GM12878 (cell line): Measurements from ENCODE around the gene AGAP2. TPM values are rescaled to one million over a fixed set of nuclear protein-coding genes. Genes with fewer than 3 reads are reported as not detected.

ENCODE experiments used
- ASH2L ChIP-seq: fragments of 300-600, 200-600 bp; sonication (generic); IDR thresholded peaks from 2 replicates; pipeline ENCODE4 v1.6.1; 2017; ENCODE audit warnings: low read depth, mild to moderate bottlenecking, borderline replicate concordance
- CBX5 ChIP-seq: sonication (generic); IDR thresholded peaks from 2 replicates; pipeline ENCODE4 v1.6.1; 2016; ENCODE audit warnings: low read depth, moderate library complexity, mild to moderate bottlenecking, inconsistent platforms
- CEBPB ChIP-seq, 2 experiments: fragments of 150-350 bp in 1 of 2; IDR thresholded peaks; 2 replicates each; pipeline ENCODE4 v1.6.1; 2012 to 2014; ENCODE audit warnings: low read depth in 2 of 2, low read length in 2 of 2, borderline replicate concordance in 1 of 2, inconsistent platforms in 1 of 2
- GATAD2B ChIP-seq: fragments of 450-650 bp; conservative IDR thresholded peaks from 2 replicates; pipeline ENCODE4 v1.6.1; 2017; ENCODE audit warnings: low read depth, mild to moderate bottlenecking, moderate library complexity
- IKZF1 ChIP-seq: fragments of 450-650 bp; conservative IDR thresholded peaks from 2 replicates; pipeline ENCODE4 v1.6.1; 2017; ENCODE audit warnings: antibody characterized with exemption, mild to moderate bottlenecking
- KLF5 ChIP-seq: fragments of 450-650 bp; IDR thresholded peaks from 2 replicates; pipeline ENCODE4 v1.6.1; 2014; ENCODE audit warnings: mild to moderate bottlenecking; ENCODE audit not compliant: partially characterized antibody
- POLR2AphosphoS5 ChIP-seq: IDR thresholded peaks from 2 replicates; pipeline ENCODE4 v1.6.1; 2011; ENCODE audit warnings: mild to moderate bottlenecking, low read length, inconsistent platforms
- SIN3A ChIP-seq: IDR thresholded peaks from 2 replicates; pipeline ENCODE4 v1.6.1; 2012; ENCODE audit warnings: low read depth, low read length, improper control_type of control experiment
- SIX5 ChIP-seq: IDR thresholded peaks from 2 replicates; pipeline ENCODE4 v1.6.1; 2011; ENCODE audit warnings: mild to moderate bottlenecking, low read depth, low read length, moderate library complexity; ENCODE audit not compliant: severe bottlenecking
- SMAD5 ChIP-seq: IDR thresholded peaks from 2 replicates; pipeline ENCODE4 v1.6.1; 2016; ENCODE audit warnings: antibody characterized with exemption, low read depth
- SMC3 ChIP-seq: IDR thresholded peaks from 2 replicates; pipeline ENCODE4 v1.6.1; 2011; ENCODE audit warnings: low read length, improper control_type of control experiment, borderline replicate concordance
- STAT1 ChIP-seq: fragments of 450-650 bp; conservative IDR thresholded peaks from 2 replicates; pipeline ENCODE4 v1.6.1; 2014; ENCODE audit warnings: antibody characterized with exemption, mild to moderate bottlenecking
- STAT3 ChIP-seq: IDR thresholded peaks from 2 replicates; pipeline ENCODE4 v1.6.1; 2011; ENCODE audit warnings: low read depth, low read length, improper control_type of control experiment
- ZBED1 ChIP-seq: IDR thresholded peaks from 2 replicates; pipeline ENCODE4 v1.6.1; 2016; ENCODE audit warnings: borderline replicate concordance
- ZNF207 ChIP-seq: fragments of 450-650 bp; IDR thresholded peaks from 2 replicates; pipeline ENCODE4 v1.6.1; 2014; ENCODE audit warnings: antibody characterized with exemption, mild to moderate bottlenecking, borderline replicate concordance
- polyA plus RNA-seq, 11 experiments: library from polyadenylated mRNA; depleted of rRNA in 4 of 11; unstranded in 6 of 11; stranded (reverse) in 5 of 11; fragments of >200 nt; fragmentation: Nextera tagmentation in 4 of 11; fragmentation: Illumina TruSeq in 1 of 11; extraction: Ambion mirVana in 4 of 11; extraction: Trizol in 1 of 11; gene quantifications; 1 replicate in 1 of 11; 2 replicates in 10 of 11; pipeline versions ENCODE4 v1.2.1 to v1.2.3, GENCODE V29; 2011 to 2016; ENCODE audit warnings: inconsistent platforms in 2 of 11, missing spikeins in 2 of 11, low read depth in 1 of 11
- total RNA-seq, 4 experiments: library from RNA; depleted of rRNA in 3 of 4; stranded (reverse); fragments of >200 nt in 3 of 4; fragmentation: Illumina TruSeq in 1 of 4; extraction: Trizol in 1 of 4; gene quantifications; 2 replicates each; pipeline versions ENCODE4 v1.2.1 to v1.2.3, GENCODE V29; 2013 to 2021
- TF ChIP-seq, protein P1 (sequence below): IDR thresholded peaks from 2 replicates; pipeline ENCODE4 v1.6.1; 2012; ENCODE audit warnings: improper control_type of control experiment, low read depth, low read length; ENCODE audit not compliant: insufficient replicate concordance
- TF ChIP-seq, protein P2 (sequence below): IDR thresholded peaks from 2 replicates; pipeline ENCODE4 v1.6.1; 2011; ENCODE audit warnings: low read depth, mild to moderate bottlenecking, low read length, moderate library complexity, borderline replicate concordance; ENCODE audit errors: extremely low read depth
- TF ChIP-seq, protein P3 (sequence below): IDR thresholded peaks from 2 replicates; pipeline ENCODE4 v1.6.1; 2012; ENCODE audit warnings: low read depth, low read length, improper control_type of control experiment
- TF ChIP-seq, protein P4 (sequence below): IDR thresholded peaks from 2 replicates; pipeline ENCODE4 v1.6.1; 2012; ENCODE audit warnings: mild to moderate bottlenecking, low read depth, low read length

Gene AGAP2
- total and polyA plus RNA-seq, 10 of the 15 experiments (the other 5 are each of a cell fraction or from before 2014, with no cell fraction given), result 0.29 to 19.8 (median 11.0) TPM

DNA sequence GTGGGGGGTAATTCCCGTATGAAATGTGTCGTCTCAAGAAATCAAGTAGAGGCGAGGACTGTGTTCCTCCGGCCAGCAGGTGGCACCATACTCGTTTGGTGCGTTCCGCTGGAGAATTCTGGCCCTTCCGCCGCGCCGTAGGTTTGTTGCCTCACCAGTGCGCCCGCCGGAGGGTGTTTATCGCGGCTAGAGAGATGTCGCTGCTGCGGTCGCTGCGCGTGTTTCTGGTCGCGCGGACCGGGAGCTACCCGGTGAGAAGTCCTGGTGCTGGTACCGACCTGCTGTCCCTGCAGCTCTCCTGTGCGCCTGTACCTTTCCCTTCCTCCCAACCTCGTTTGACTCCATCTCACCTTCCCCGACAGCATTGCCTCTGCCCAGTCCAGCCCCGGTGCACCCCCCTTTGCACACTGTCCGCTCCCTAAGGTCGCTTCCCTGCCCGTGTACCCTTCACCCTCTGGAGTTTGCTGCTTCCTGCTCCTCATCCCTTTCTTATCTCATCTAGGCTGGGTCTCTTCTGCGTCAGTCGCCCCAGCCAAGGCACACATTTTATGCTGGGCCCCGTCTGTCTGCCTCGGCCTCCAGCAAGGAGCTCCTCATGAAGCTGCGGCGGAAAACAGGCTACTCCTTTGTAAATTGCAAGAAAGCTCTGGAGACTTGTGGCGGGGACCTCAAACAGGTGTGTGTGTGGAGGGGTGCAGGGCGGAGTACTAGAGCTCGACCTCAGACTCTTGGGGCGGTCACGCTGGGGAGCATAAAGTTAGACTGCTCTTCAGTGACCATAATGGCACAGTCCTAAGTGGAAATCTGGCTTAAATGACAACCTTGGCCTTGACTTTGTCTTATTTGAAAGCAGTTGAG lies 44.3 kb upstream of the AGAP2 start, which contains the start of gene TSFM (continued):
- TF ChIP-seq, protein P1, sequence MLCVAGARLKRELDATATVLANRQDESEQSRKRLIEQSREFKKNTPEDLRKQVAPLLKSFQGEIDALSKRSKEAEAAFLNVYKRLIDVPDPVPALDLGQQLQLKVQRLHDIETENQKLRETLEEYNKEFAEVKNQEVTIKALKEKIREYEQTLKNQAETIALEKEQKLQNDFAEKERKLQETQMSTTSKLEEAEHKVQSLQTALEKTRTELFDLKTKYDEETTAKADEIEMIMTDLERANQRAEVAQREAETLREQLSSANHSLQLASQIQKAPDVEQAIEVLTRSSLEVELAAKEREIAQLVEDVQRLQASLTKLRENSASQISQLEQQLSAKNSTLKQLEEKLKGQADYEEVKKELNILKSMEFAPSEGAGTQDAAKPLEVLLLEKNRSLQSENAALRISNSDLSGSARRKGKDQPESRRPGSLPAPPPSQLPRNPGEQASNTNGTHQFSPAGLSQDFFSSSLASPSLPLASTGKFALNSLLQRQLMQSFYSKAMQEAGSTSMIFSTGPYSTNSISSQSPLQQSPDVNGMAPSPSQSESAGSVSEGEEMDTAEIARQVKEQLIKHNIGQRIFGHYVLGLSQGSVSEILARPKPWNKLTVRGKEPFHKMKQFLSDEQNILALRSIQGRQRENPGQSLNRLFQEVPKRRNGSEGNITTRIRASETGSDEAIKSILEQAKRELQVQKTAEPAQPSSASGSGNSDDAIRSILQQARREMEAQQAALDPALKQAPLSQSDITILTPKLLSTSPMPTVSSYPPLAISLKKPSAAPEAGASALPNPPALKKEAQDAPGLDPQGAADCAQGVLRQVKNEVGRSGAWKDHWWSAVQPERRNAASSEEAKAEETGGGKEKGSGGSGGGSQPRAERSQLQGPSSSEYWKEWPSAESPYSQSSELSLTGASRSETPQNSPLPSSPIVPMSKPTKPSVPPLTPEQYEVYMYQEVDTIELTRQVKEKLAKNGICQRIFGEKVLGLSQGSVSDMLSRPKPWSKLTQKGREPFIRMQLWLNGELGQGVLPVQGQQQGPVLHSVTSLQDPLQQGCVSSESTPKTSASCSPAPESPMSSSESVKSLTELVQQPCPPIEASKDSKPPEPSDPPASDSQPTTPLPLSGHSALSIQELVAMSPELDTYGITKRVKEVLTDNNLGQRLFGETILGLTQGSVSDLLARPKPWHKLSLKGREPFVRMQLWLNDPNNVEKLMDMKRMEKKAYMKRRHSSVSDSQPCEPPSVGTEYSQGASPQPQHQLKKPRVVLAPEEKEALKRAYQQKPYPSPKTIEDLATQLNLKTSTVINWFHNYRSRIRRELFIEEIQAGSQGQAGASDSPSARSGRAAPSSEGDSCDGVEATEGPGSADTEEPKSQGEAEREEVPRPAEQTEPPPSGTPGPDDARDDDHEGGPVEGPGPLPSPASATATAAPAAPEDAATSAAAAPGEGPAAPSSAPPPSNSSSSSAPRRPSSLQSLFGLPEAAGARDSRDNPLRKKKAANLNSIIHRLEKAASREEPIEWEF, result no peak
- peak; percentile 78; the same call in 1 of the 2 replicates for TF ChIP-seq ZNF207
- TF ChIP-seq ZBED1, result peak; percentile 52; the same call in 1 of the 2 replicates
- peak; percentile 61; the same call in 1 of the 2 replicates for TF ChIP-seq CBX5
- peak; percentile 77; the same call in 1 of the 2 replicates for TF ChIP-seq STAT1
- TF ChIP-seq SMC3, result peak; percentile 45; the same call in 1 of the 2 replicates
- 0 out of 2 replicates have a peak, but pooled peaks have one; percentile 25 for TF ChIP-seq ASH2L
- peak; percentile 50; the same call in 1 of the 2 replicates for TF ChIP-seq GATAD2B
- TF ChIP-seq SIX5, result peak; percentile 64
- TF ChIP-seq IKZF1, result peak; percentile 82
- TF ChIP-seq, protein P2, sequence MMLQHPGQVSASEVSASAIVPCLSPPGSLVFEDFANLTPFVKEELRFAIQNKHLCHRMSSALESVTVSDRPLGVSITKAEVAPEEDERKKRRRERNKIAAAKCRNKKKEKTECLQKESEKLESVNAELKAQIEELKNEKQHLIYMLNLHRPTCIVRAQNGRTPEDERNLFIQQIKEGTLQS, result peak; percentile 58; the same call in 1 of the 2 replicates
- TF ChIP-seq SMAD5, result peak; percentile 56; the same call in 1 of the 2 replicates
- TF ChIP-seq KLF5, result peak; percentile 68
- TF ChIP-seq STAT3, result peak; percentile 86; the same call in 1 of the 2 replicates
- TF ChIP-seq, protein P3, sequence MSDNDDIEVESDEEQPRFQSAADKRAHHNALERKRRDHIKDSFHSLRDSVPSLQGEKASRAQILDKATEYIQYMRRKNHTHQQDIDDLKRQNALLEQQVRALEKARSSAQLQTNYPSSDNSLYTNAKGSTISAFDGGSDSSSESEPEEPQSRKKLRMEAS, result peak; percentile 83
- peak; percentile 88 for TF ChIP-seq SIN3A
- 0 out of 4 replicates have a peak, but pooled peaks of 1 of the 2 experiments have one; percentile 31 for TF ChIP-seq CEBPB (IDR thresholded peaks at IDR 0.05; ENCODE audit: borderline replicate concordance in 1 of 2, low read depth in 2 of 2, low read length in 2 of 2)
- peak; percentile 94 for TF ChIP-seq POLR2AphosphoS5
- TF ChIP-seq, protein P4, sequence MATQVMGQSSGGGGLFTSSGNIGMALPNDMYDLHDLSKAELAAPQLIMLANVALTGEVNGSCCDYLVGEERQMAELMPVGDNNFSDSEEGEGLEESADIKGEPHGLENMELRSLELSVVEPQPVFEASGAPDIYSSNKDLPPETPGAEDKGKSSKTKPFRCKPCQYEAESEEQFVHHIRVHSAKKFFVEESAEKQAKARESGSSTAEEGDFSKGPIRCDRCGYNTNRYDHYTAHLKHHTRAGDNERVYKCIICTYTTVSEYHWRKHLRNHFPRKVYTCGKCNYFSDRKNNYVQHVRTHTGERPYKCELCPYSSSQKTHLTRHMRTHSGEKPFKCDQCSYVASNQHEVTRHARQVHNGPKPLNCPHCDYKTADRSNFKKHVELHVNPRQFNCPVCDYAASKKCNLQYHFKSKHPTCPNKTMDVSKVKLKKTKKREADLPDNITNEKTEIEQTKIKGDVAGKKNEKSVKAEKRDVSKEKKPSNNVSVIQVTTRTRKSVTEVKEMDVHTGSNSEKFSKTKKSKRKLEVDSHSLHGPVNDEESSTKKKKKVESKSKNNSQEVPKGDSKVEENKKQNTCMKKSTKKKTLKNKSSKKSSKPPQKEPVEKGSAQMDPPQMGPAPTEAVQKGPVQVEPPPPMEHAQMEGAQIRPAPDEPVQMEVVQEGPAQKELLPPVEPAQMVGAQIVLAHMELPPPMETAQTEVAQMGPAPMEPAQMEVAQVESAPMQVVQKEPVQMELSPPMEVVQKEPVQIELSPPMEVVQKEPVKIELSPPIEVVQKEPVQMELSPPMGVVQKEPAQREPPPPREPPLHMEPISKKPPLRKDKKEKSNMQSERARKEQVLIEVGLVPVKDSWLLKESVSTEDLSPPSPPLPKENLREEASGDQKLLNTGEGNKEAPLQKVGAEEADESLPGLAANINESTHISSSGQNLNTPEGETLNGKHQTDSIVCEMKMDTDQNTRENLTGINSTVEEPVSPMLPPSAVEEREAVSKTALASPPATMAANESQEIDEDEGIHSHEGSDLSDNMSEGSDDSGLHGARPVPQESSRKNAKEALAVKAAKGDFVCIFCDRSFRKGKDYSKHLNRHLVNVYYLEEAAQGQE, result no peak; the same call in 1 of the 2 replicates
